C4-2B (cell line): ENCODE data around the gene CKMT2.

Experiments used
- CTCF ChIP-seq: fragments of 450-650 bp; conservative IDR thresholded peaks from 2 replicates; pipeline ENCODE4 v1.5.1; 2017; ENCODE audit warnings: mild to moderate bottlenecking
- ZFX ChIP-seq: fragments of 450-650 bp; IDR thresholded peaks from 2 replicates; pipeline ENCODE4 v1.6.1; 2017

DNA sequence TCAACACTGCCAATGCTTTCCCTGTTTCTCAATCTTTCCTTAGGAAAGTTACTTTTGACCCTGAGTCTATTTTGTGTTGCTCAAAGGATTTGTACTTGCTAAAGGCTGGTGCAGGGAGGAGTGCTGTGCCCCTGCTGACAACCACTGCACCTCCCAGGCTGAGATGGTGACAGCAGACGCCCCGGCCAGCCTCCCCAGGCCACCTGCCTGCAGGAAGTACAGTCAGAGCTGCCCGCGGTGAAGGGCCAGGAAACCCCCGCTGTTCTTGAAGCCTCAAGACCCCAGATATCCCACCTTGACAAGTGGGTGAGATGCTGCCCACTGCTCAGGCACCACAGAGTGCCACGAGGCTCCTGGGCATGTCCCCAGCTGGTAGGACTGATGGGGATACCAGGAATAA lies 44.2 kb upstream of the CKMT2 start:
- TF ChIP-seq CTCF, result no peak
- TF ChIP-seq ZFX, result no peak
